B cell (primary cell): ENCODE measurements around the gene KANK3. TPM values are rescaled to one million over a fixed set of nuclear protein-coding genes. Genes with fewer than 3 reads are reported as not detected.
"Not testable (repeated sequence)": the region's sequence is repeated elsewhere in the genome, so short reads cannot be mapped to it uniquely, and the experiment has no call there.

Experiments used
- ATAC-seq: fragments of 200-7000 bp; cut with Tn5 transposase; one replicate; pipeline ENCODE4 v1.10.0; 2021; ENCODE audit warnings: low read depth, mild to moderate bottlenecking, moderate number of reproducible peaks, moderate library complexity
- CTCF ChIA-PET: fragments of 350-600 bp; sonication (Branson Sonifier 250); formaldehyde crosslinking; loops from one replicate; lab custom pipeline; 2021; ENCODE audit warnings: antibody characterized with exemption, inconsistent platforms; lab: Charles Lee
- POLR2A ChIA-PET: fragments of 350-600 bp; sonication (Branson Sonifier 250); formaldehyde crosslinking; loops from one replicate; lab custom pipeline; 2021; ENCODE audit warnings: antibody characterized with exemption; lab: Charles Lee
- DNase-seq: peaks from one replicate; pipeline ENCODE4 v3.0.0; 2013
- H2AFZ ChIP-seq: 2 replicates; pipeline ENCODE4 v1.6.1; 2012; ENCODE audit warnings: mild to moderate bottlenecking, low read depth, low read length; ENCODE audit not compliant: insufficient read depth, poor library complexity, severe bottlenecking
- H3K27ac ChIP-seq, 2 donors: 1 replicate in 1 of 2; 2 replicates in 1 of 2; pipeline ENCODE4 v1.5.1; 2012 to 2013; ENCODE audit warnings: low read length in 2 of 2, mild to moderate bottlenecking in 2 of 2, moderate library complexity in 1 of 2
- H3K27me3 ChIP-seq, 4 experiments: fragments of 200-600 bp in 1 of 4; sonication (generic) in 1 of 4; replicated peaks in 1 of 4; 1 replicate in 2 of 4; 2 replicates in 2 of 4; pipeline versions ENCODE4 v1.6.1 to v1.7.0; 2013 to 2016; ENCODE audit warnings: low read length in 3 of 4, mild to moderate bottlenecking in 2 of 4, mixed read lengths in 1 of 4, moderate library complexity in 1 of 4; ENCODE audit not compliant: insufficient read depth in 4 of 4, control insufficient read depth in 3 of 4; ENCODE audit errors: control extremely low read depth in 1 of 4
- H3K36me3 ChIP-seq, 2 experiments: replicated peaks in 1 of 2; 1 replicate in 1 of 2; 2 replicates in 1 of 2; pipeline versions ENCODE4 v1.6.1 to v1.7.1; 2013; ENCODE audit warnings: low read length in 1 of 2; ENCODE audit not compliant: insufficient read depth in 2 of 2, control insufficient read depth in 1 of 2; ENCODE audit errors: control extremely low read depth in 1 of 2, extremely low read depth in 1 of 2
- H3K4me1 ChIP-seq, 2 donors: fragments of 200-600 bp in 1 of 2; sonication (generic) in 1 of 2; 1 replicate in 1 of 2; 2 replicates in 1 of 2; pipeline versions ENCODE4 v1.5.1 to v1.6.1; 2013 to 2017; ENCODE audit warnings: low read length in 2 of 2; ENCODE audit not compliant: control insufficient read depth in 2 of 2, insufficient read depth in 2 of 2
- H3K4me2 ChIP-seq: replicated peaks from 2 replicates; pipeline ENCODE3; 2012; ENCODE audit warnings: mild to moderate bottlenecking, low read depth, low read length; ENCODE audit not compliant: poor library complexity, severe bottlenecking
- H3K4me3 ChIP-seq, 5 experiments: fragments of 200-600 bp in 1 of 5; sonication (generic) in 1 of 5; 1 replicate in 3 of 5; 2 replicates in 2 of 5; pipeline versions ENCODE4 v1.5.1 to v1.7.0; 2011 to 2016; ENCODE audit warnings: low read length in 4 of 5, mild to moderate bottlenecking in 4 of 5, low read depth in 2 of 5, control low read depth in 1 of 5, moderate library complexity in 1 of 5; ENCODE audit not compliant: insufficient read depth in 1 of 5; ENCODE audit errors: control extremely low read depth in 1 of 5, extremely low read depth in 1 of 5
- H3K79me2 ChIP-seq: fragments of 200-600 bp; sonication (generic); one replicate; pipeline ENCODE4 v1.6.0; 2016; ENCODE audit warnings: low read length; ENCODE audit not compliant: control insufficient read depth, insufficient read depth
- H3K9ac ChIP-seq: fragments of 200-600 bp; sonication (generic); 2 replicates; pipeline ENCODE4 v1.6.1; 2017; ENCODE audit warnings: mild to moderate bottlenecking, low read length, moderate library complexity
- H3K9me3 ChIP-seq, 3 donors: one replicate each; pipeline versions ENCODE4 v1.6.1 to v1.7.1; 2013; ENCODE audit warnings: low read length in 2 of 3; ENCODE audit not compliant: control insufficient read depth in 2 of 3, insufficient read depth in 1 of 3; ENCODE audit errors: control extremely low read depth in 1 of 3
- H4K20me1 ChIP-seq: 2 replicates; pipeline ENCODE4 v1.6.0; 2012; ENCODE audit warnings: mild to moderate bottlenecking, low read length; ENCODE audit not compliant: insufficient read depth, control insufficient read depth, poor library complexity, severe bottlenecking
- H3K27ac Mint-ChIP-seq: one replicate; pipeline ENCODE4 v1.8.0; 2021; ENCODE audit warnings: mixed read lengths
- H3K27me3 Mint-ChIP-seq: one replicate; pipeline ENCODE4 v1.8.0; 2021; ENCODE audit warnings: mixed read lengths
- H3K4me1 Mint-ChIP-seq: one replicate; pipeline ENCODE4 v1.8.0; 2021; ENCODE audit warnings: mixed read lengths
- H3K4me3 Mint-ChIP-seq: one replicate; pipeline ENCODE4 v1.8.0; 2021; ENCODE audit warnings: mixed read lengths
- H3K9me3 Mint-ChIP-seq: one replicate; pipeline ENCODE4 v1.8.0; 2022; ENCODE audit warnings: mixed read lengths; ENCODE audit not compliant: insufficient read depth
- CTCF ChIP-seq: fragments of 200-600 bp; IDR thresholded peaks from one replicate; pipeline ENCODE4 v1.8.0; 2022; ENCODE audit warnings: antibody characterized with exemption, mild to moderate bottlenecking
- EZH2 ChIP-seq: IDR thresholded peaks from 2 replicates; pipeline ENCODE4 v1.6.1; 2012; ENCODE audit warnings: borderline replicate concordance, low read depth, mild to moderate bottlenecking, moderate library complexity, low read length; ENCODE audit not compliant: insufficient read depth, poor library complexity, severe bottlenecking
- WGBS: methylation state at CpG from one replicate; pipeline ENCODE4 v1.1.5; 2013; ENCODE audit warnings: missing lambda C conversion rate; ENCODE audit not compliant: insufficient coverage; 5-methylcytosine and 5-hydroxymethylcytosine counted together
- intact Hi-C: fragments of 100-400 bp; cut with micrococcal nuclease; formaldehyde crosslinking; loops from one replicate; pipeline ENCODE4 v1.10.0; 2022
- polyA plus RNA-seq: library from polyadenylated mRNA; depleted of rRNA; stranded (reverse); fragments of >200 nt; gene quantifications from 2 replicates; pipeline ENCODE4 v1.2.3, GENCODE V29; 2012
- total RNA-seq, 2 donors: library from RNA; stranded (reverse); fragments of 120-200 nt in 1 of 2; gene quantifications; 1 replicate in 1 of 2; 2 replicates in 1 of 2; pipeline versions ENCODE4 v1.2.3 to v1.2.4, GENCODE V29; 2013 to 2022

The KANK3 gene
- total and polyA plus RNA-seq, 2 donors (not counting 1 experiment from before 2014, with no cell fraction given) = 0.27 to 0.34 TPM

- Mint-ChIP-seq H3K27me3 (peaks cover 21% of the 10 kb centered on the region), H3K9me3 (peaks cover 3% of the 10 kb centered on the region), H3K27ac (no peak overlapping the region), H3K4me3 (no peak overlapping the region), H3K4me1 (peaks cover 3% of the 10 kb centered on the region)
- ChIA-PET POLR2A (interaction anchor here (0.6 kb wide), 1 partner anchor 153 kb away, joined by 3 read pairs; no protein-coding TSS in a partner anchor), CTCF (interaction anchor here (0.6 to 3.9 kb wide), 13 partner anchors 8 to 312 kb away, joined by 3 to 40 read pairs (median 8); partner anchors contain the start of genes KANK3, MYO1F and ZNF414)
- H3K9ac ChIP-seq = no peak overlapping the region
- peaks cover 0 to 3% (median 0%) of the 10 kb centered on the region in 3 donors for H3K9me3 ChIP-seq
- H3K79me2 ChIP-seq = no peaks in the 10 kb centered on the region
- H3K27ac ChIP-seq = no peak overlapping the region
- WGBS = 47% methylated on average over 6 of the region's 10 CpGs
- H3K36me3 ChIP-seq = no peaks in the 10 kb centered on the region
- H3K4me3 ChIP-seq = no peak overlapping the region
- intact Hi-C loops = no loop called here
- no peak overlapping the region for H3K4me2 ChIP-seq
- ATAC-seq (no peak), DNase-seq (no peak)
- peaks cover 0 to 19% (median 2%) of the 10 kb centered on the region in 4 experiments for H3K27me3 ChIP-seq
- H3K4me1 ChIP-seq = peaks cover 0 to 3% of the 10 kb centered on the region in 2 donors
- TF ChIP-seq EZH2 (no peak), CTCF (peak; percentile 17)
- no peaks in the 10 kb centered on the region for H4K20me1 ChIP-seq
- H2AFZ ChIP-seq = no peak overlapping the region
These were observed 9.2 kb upstream of the KANK3 start for GRCh38 chr19:8352134-8352827.

DNA sequence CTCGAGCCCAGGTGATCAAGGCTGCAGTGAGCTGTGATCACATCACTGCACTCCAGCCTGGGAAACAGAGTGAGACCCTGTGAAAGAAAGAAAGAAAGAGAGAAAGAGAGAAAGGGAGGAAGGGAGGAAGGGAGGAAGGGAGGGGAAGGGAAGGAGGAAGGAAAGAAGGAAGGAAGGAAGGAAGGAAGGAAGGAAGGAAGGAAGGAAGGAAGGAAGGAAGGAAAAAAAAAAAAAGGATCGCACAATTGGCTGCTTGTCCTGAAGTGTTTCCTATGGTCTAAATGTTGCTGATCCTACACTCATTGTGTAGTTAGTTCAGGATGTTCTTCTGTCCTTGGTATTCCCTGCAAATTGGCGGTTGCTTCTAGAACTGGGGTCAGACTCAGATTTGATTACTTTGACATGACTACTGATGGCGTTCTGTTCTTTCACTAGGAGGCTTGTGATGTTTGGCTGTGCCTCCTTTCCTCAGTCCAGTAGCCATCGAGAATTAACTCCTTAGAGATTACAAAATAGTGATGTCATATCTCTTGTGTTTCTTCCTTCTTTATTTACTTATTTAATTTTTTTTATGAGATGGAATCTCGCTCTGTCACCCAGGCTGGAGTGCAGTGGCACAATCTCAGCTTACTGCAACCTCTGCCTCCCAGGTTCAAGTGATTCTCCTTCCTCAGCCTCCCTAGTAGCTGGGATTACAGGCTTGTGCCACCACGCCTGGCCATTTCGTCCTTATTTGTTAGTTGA is 6.7 kb upstream of the KANK3 start:
- H2AFZ ChIP-seq, POLR2A ChIA-PET, H3K9me3 ChIP-seq, H3K79me2 ChIP-seq, H3K9me3 Mint-ChIP-seq, DNase-seq, H3K4me3 Mint-ChIP-seq, intact Hi-C loops, H3K9ac ChIP-seq, H3K27ac ChIP-seq, H3K27ac Mint-ChIP-seq, H3K4me1 ChIP-seq, H4K20me1 ChIP-seq, H3K36me3 ChIP-seq, H3K4me3 ChIP-seq, H3K4me1 Mint-ChIP-seq, H3K4me2 ChIP-seq, ATAC-seq: not testable (repeated sequence)
- H3K27me3 ChIP-seq = peaks cover 0 to 23% (median 5%) of the 10 kb centered on the region in 4 experiments
- H3K27me3 Mint-ChIP-seq = peaks cover 12% of the 10 kb centered on the region
- 93% methylated on average over 3 of the region's 8 CpGs for WGBS
- CTCF ChIA-PET = interaction anchor here (0.6 to 1.0 kb wide), 3 partner anchors 12 to 293 kb away, joined by 3 to 5 read pairs (median 3); no protein-coding TSS in a partner anchor
